Mesenchymal stem cell (in vitro differentiated cells and primary cell): ENCODE results near the gene ARPC2.

Experiments used
- DNase-seq: peaks from one replicate; pipeline ENCODE4 v3.0.0-alpha.2; 2013
- H2AFZ ChIP-seq: one replicate; pipeline ENCODE4 v1.6.1; 2013; ENCODE audit warnings: low read depth, mild to moderate bottlenecking, control low read depth, inconsistent platforms, low read length, moderate library complexity
- H2AK5ac ChIP-seq: 2 replicates; pipeline ENCODE4 v1.6.1; 2013; ENCODE audit warnings: low read length, moderate library complexity, mild to moderate bottlenecking, inconsistent platforms; ENCODE audit not compliant: severe bottlenecking
- H2BK120ac ChIP-seq: one replicate; pipeline ENCODE4 v1.6.1; 2013; ENCODE audit warnings: low read depth, mild to moderate bottlenecking, inconsistent platforms, low read length, moderate library complexity
- H2BK12ac ChIP-seq, 2 experiments: one replicate each; pipeline ENCODE4 v1.6.1; 2013; ENCODE audit warnings: inconsistent platforms in 2 of 2, low read length in 2 of 2, mild to moderate bottlenecking in 2 of 2, moderate library complexity in 2 of 2, control low read depth in 1 of 2
- H2BK15ac ChIP-seq: one replicate; pipeline ENCODE4 v1.6.1; 2013; ENCODE audit warnings: mild to moderate bottlenecking, low read depth, inconsistent platforms; ENCODE audit not compliant: poor library complexity, severe bottlenecking
- H2BK5ac ChIP-seq: 2 replicates; pipeline ENCODE4 v1.6.1; 2013; ENCODE audit warnings: low read depth, mild to moderate bottlenecking, low read length, control low read depth, inconsistent platforms; ENCODE audit not compliant: poor library complexity, severe bottlenecking
- H3K14ac ChIP-seq, 2 experiments: one replicate each; pipeline ENCODE4 v1.6.1; 2013; ENCODE audit warnings: inconsistent platforms in 2 of 2, low read length in 2 of 2, control low read depth in 1 of 2, mild to moderate bottlenecking in 1 of 2, moderate library complexity in 1 of 2
- H3K18ac ChIP-seq, 2 experiments: one replicate each; pipeline ENCODE4 v1.6.1; 2013; ENCODE audit warnings: inconsistent platforms in 2 of 2, low read length in 2 of 2, control low read depth in 1 of 2, low read depth in 1 of 2, mild to moderate bottlenecking in 1 of 2
- H3K23ac ChIP-seq, 2 experiments: one replicate each; pipeline ENCODE4 v1.6.1; 2013; ENCODE audit warnings: inconsistent platforms in 2 of 2, low read length in 2 of 2, mild to moderate bottlenecking in 2 of 2, moderate library complexity in 2 of 2, control low read depth in 1 of 2
- H3K27ac ChIP-seq: 2 replicates; pipeline ENCODE4 v1.5.1; 2013; ENCODE audit warnings: mild to moderate bottlenecking, moderate library complexity, low read length, control low read depth, inconsistent platforms; ENCODE audit not compliant: poor library complexity, severe bottlenecking
- H3K27me3 ChIP-seq, 2 experiments: 2 replicates each; pipeline versions ENCODE4 v1.6.1 to v1.7.0; 2013; ENCODE audit warnings: low read length in 2 of 2, mild to moderate bottlenecking in 2 of 2, moderate library complexity in 2 of 2, control low read depth in 1 of 2, inconsistent platforms in 1 of 2; ENCODE audit not compliant: control insufficient read depth in 1 of 2, insufficient read depth in 1 of 2
- H3K36me3 ChIP-seq, 2 experiments: 2 replicates each; pipeline versions ENCODE4 v1.6.1 to v1.7.0; 2013; ENCODE audit warnings: low read length in 2 of 2, control low read depth in 1 of 2, inconsistent platforms in 1 of 2, low read depth in 1 of 2, mild to moderate bottlenecking in 1 of 2; ENCODE audit not compliant: insufficient read depth in 2 of 2, control insufficient read depth in 1 of 2
- H3K4ac ChIP-seq, 2 experiments: one replicate each; pipeline ENCODE4 v1.6.1; 2013; ENCODE audit warnings: inconsistent platforms in 2 of 2, low read length in 2 of 2, mild to moderate bottlenecking in 2 of 2, moderate library complexity in 2 of 2, control low read depth in 1 of 2, low read depth in 1 of 2
- H3K4me1 ChIP-seq: 2 replicates; pipeline ENCODE4 v1.6.1; 2013; ENCODE audit warnings: low read depth, low read length, control low read depth; ENCODE audit not compliant: control insufficient read depth, insufficient read depth
- H3K4me2 ChIP-seq: 2 replicates; pipeline ENCODE4 v1.6.1; 2013; ENCODE audit warnings: low read length, mild to moderate bottlenecking, inconsistent platforms; ENCODE audit not compliant: poor library complexity, severe bottlenecking
- H3K4me3 ChIP-seq, 2 experiments: 2 replicates each; pipeline versions ENCODE4 v1.5.1 to v1.7.0; 2013; ENCODE audit warnings: low read length in 2 of 2, mild to moderate bottlenecking in 2 of 2, control low read depth in 1 of 2, low read depth in 1 of 2; ENCODE audit not compliant: insufficient read depth in 1 of 2
- H3K79me1 ChIP-seq: replicated peaks from 2 replicates; pipeline ENCODE4 v1.6.1; 2013; ENCODE audit warnings: mild to moderate bottlenecking, control low read depth, low read length, inconsistent platforms; ENCODE audit not compliant: poor library complexity, severe bottlenecking
- H3K9ac ChIP-seq: 2 replicates; pipeline ENCODE4 v1.7.0; 2013; ENCODE audit warnings: mild to moderate bottlenecking, low read length, moderate library complexity
- H3K9me3 ChIP-seq: 2 replicates; pipeline ENCODE4 v1.7.0; 2013; ENCODE audit warnings: mild to moderate bottlenecking, low read length; ENCODE audit not compliant: control insufficient read depth
- H4K8ac ChIP-seq: one replicate; pipeline ENCODE4 v1.6.1; 2013; ENCODE audit warnings: inconsistent platforms, mild to moderate bottlenecking, low read length, moderate library complexity
- H4K91ac ChIP-seq: one replicate; pipeline ENCODE4 v1.6.1; 2013; ENCODE audit warnings: mild to moderate bottlenecking, low read length, inconsistent platforms
- WGBS: methylation state at CpG from one replicate; pipeline ENCODE4 v1.1.7; 2013; ENCODE audit warnings: mixed read lengths; 5-methylcytosine and 5-hydroxymethylcytosine counted together

The ARPC2 gene

DNA sequence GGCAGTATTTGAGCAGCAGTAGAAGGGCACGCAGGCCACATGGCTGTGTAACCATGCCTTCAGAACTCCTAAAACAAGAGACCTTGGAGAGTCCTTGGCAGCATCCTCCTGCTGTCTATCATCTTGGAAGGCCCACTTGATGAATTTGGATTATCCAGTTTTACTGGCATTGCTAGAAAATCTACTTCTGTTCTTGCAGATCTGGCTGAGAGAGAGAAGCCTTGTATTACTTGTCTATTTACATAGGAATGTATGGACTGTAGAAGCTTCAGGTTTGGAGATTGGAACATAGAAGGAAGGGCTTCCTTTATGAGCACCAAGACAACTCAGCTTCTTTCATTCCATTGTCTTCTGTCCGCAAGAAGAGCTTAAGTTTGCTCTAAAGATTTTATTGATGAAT is 27.7 kb downstream of the ARPC2 start:
- Histone ChIP-seq H3K23ac (no peak overlapping the region), H3K4me2 (no peak overlapping the region), H2BK15ac (no peak overlapping the region), H2BK5ac (no peak overlapping the region), H2AFZ (no peak overlapping the region), H3K27me3 (no peaks in the 10 kb centered on the region), H3K36me3 (peaks cover 52 to 94% of the 10 kb centered on the region in 2 experiments), H3K9me3 (no peaks in the 10 kb centered on the region), H3K9ac (no peak overlapping the region), H3K27ac (no peak overlapping the region), H4K91ac (no peak overlapping the region), H3K14ac (no peak overlapping the region), H3K4me3 (no peak overlapping the region), H3K79me1 (peaks cover 25% of the 10 kb centered on the region), H3K4ac (no peak overlapping the region), H3K18ac (no peak overlapping the region), H3K4me1 (peaks cover 5% of the 10 kb centered on the region), H2BK120ac (no peak overlapping the region), H2AK5ac (no peak overlapping the region), H2BK12ac (no peak overlapping the region), H4K8ac (no peak overlapping the region)
- WGBS, result 95% methylated on average over 1 of the region's 2 CpGs
- no peak for DNase-seq

DNA sequence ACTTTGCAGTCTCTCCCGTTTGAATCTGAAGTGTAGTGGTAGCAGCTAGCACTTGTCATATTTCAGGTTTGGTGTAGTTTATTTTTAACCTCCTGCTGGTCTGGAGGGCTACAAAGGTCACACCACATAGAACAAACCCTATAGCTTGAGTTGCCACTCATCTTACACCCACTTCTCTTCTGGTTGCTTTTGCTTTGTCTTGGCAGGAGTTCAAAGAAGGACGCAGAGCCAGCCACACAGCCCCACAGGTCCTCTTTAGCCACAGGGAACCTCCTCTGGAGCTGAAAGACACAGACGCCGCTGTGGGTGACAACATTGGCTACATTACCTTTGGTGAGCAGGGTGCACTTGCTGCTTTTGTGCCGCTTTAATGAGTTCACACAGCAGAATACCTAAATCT is 28.2 kb downstream of the ARPC2 start:
- H3K27ac ChIP-seq, result no peak overlapping the region
- no peak overlapping the region for H3K14ac ChIP-seq
- no peak overlapping the region for H2BK15ac ChIP-seq
- H3K9ac ChIP-seq, result no peak overlapping the region
- H3K4ac ChIP-seq, result no peak overlapping the region
- WGBS, result 100% methylated on average over 4 of the region's 5 CpGs
- no peak overlapping the region for H2BK120ac ChIP-seq
- H3K4me3 ChIP-seq, result no peak overlapping the region
- no peak overlapping the region for H2AFZ ChIP-seq
- H3K79me1 ChIP-seq, result peaks cover 28% of the 10 kb centered on the region
- peaks cover 5% of the 10 kb centered on the region for H3K4me1 ChIP-seq
- no peak overlapping the region for H2BK12ac ChIP-seq
- H3K9me3 ChIP-seq, result no peaks in the 10 kb centered on the region
- no peak overlapping the region for H3K23ac ChIP-seq
- H2AK5ac ChIP-seq, result no peak overlapping the region
- H2BK5ac ChIP-seq, result no peak overlapping the region
- no peak overlapping the region for H3K18ac ChIP-seq
- H3K36me3 ChIP-seq, result peaks cover 53 to 95% of the 10 kb centered on the region in 2 experiments
- no peak overlapping the region for H4K8ac ChIP-seq
- no peak for DNase-seq
- H4K91ac ChIP-seq, result no peak overlapping the region
- no peaks in the 10 kb centered on the region for H3K27me3 ChIP-seq
- no peak overlapping the region for H3K4me2 ChIP-seq

DNA sequence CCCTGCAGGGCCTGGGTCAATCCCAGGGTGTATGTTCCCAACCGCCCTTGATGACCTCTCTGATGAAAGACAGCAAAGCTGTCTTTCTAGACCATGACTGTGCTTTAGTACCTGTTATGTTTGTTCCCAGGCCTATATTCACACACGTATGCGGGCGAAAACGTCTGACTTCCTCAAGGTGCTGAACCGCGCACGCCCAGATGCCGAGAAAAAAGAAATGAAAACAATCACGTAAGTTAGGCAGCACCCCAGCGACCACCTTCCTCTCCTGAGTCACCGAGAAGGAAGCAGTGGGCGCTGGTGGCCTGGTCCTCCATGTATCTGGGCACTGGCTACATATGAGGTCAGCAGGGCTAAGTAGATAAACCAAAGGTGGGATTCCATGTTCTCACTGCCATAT is 32.7 kb downstream of the ARPC2 start:
- no peak overlapping the region for H3K14ac ChIP-seq
- 98% methylated on average over 13 of the region's 13 CpGs for WGBS

DNA sequence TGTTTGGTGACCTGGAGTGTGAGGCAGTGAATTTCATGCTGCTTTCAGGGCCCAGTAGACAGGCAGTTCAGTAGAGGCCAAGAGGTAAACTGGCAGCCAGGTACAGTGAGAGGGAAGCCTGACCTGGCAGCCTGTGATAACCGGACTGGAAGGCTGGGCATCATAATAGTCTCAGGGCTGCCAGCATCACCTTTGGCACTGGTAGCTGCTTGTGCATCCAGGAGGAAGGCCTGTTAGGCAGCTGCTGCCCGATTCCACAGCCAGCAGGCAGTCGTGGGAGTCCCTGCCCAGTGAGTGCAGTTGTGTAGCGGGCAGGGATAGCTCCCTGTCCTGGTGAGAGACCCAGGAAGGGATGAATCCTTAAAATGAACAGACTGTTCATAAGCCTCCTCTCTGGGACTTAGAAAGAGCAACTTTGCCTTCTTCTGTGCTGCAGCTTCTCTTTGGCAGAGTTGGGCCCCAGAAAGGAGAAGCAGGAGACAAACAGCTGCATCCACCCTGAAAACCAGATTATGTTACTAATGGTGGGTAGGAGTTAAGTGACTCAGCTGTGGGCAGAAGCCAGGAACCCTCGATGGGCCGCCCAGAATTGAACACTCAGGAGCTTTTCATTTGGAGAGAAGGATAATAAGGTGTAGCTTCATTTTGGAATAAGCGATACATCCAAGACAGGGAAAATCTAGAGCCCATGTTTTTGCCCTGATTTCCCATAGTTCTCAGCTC is 35.7 kb downstream of the ARPC2 start:
- DNase-seq, result no peak
- Histone ChIP-seq H3K9me3 (no peaks in the 10 kb centered on the region), H2BK12ac (no peak overlapping the region), H2BK5ac (no peak overlapping the region), H3K27ac (no peak overlapping the region), H3K4ac (no peak overlapping the region), H4K91ac (no peak overlapping the region), H3K4me2 (no peak overlapping the region), H3K9ac (peak overlapping the region; percentile 68), H3K27me3 (no peaks in the 10 kb centered on the region), H3K79me1 (peaks cover 34% of the 10 kb centered on the region), H2AK5ac (no peak overlapping the region), H3K14ac (no peak overlapping the region), H3K36me3 (peaks cover 79 to 96% of the 10 kb centered on the region in 2 experiments), H3K18ac (no peak overlapping the region), H4K8ac (no peak overlapping the region), H3K23ac (no peak overlapping the region), H2AFZ (no peak overlapping the region), H2BK15ac (no peak overlapping the region), H2BK120ac (no peak overlapping the region), H3K4me3 (peak overlapping the region in 1 of 2 experiments; percentile 0), H3K4me1 (peaks cover 3% of the 10 kb centered on the region)
- 92% methylated on average over 7 of the region's 7 CpGs for WGBS

More for the DNA sequence above, 32.7 kb downstream of the ARPC2 start:
- Histone ChIP-seq H2BK15ac (no peak overlapping the region), H3K23ac (no peak overlapping the region), H3K4me3 (no peak overlapping the region), H2BK120ac (no peak overlapping the region), H3K36me3 (peaks cover 82 to 97% of the 10 kb centered on the region in 2 experiments), H2BK12ac (no peak overlapping the region), H2AFZ (no peak overlapping the region), H3K4me2 (no peak overlapping the region), H3K18ac (no peak overlapping the region), H3K9ac (no peak overlapping the region), H4K8ac (peak overlapping the region; percentile 71), H3K27me3 (no peaks in the 10 kb centered on the region), H3K4me1 (peaks cover 6% of the 10 kb centered on the region), H3K27ac (no peak overlapping the region), H2AK5ac (no peak overlapping the region), H3K79me1 (peaks cover 33% of the 10 kb centered on the region), H3K9me3 (no peaks in the 10 kb centered on the region), H2BK5ac (no peak overlapping the region), H4K91ac (no peak overlapping the region), H3K4ac (no peak overlapping the region)
- DNase-seq, result no peak
